Naive thymus-derived CD8-positive, alpha-beta T cell (primary cell): ENCODE results near the gene NEB. TPM values are rescaled to one million over a fixed set of nuclear protein-coding genes. Genes with fewer than 3 reads are reported as not detected.

ENCODE experiments used
- ATAC-seq, 2 donors: fragments of 150-1000 bp; cut with Tn5 transposase in 1 of 2; sonication (Bioruptor Pico), chemical (Tn5 transposase) in 1 of 2; 1 replicate in 1 of 2; 2 replicates in 1 of 2; pipeline ENCODE4 v1.10.0; 2021; ENCODE audit warnings: mild to moderate bottlenecking in 2 of 2, moderate library complexity in 2 of 2
- POLR2A ChIA-PET: fragments of 350-600 bp; sonication (Branson Sonifier 250); formaldehyde crosslinking; loops from one replicate; lab custom pipeline; 2021; ENCODE audit warnings: antibody characterized with exemption; lab: Charles Lee
- DNase-seq, 10 donors: peaks; one replicate each; pipeline versions ENCODE4 v3.0.0 to v3.0.0-alpha.2; 2020 to 2022
- H3K27ac Mint-ChIP-seq, 10 donors: one replicate each; pipeline ENCODE4 v1.8.0; 2020 to 2022; ENCODE audit warnings: mild to moderate bottlenecking in 10 of 10, mixed read lengths in 10 of 10, moderate library complexity in 4 of 10, inconsistent platforms in 1 of 10
- H3K27me3 Mint-ChIP-seq, 5 donors: one replicate each; pipeline ENCODE4 v1.8.0; 2021 to 2022; ENCODE audit warnings: mixed read lengths in 5 of 5
- H3K36me3 Mint-ChIP-seq, 3 donors: one replicate each; pipeline ENCODE4 v1.8.0; 2020 to 2022; ENCODE audit warnings: mixed read lengths in 3 of 3, mild to moderate bottlenecking in 2 of 3, inconsistent platforms in 1 of 3
- H3K4me1 Mint-ChIP-seq, 4 donors: one replicate each; pipeline ENCODE4 v1.8.0; 2021 to 2022; ENCODE audit warnings: mixed read lengths in 4 of 4
- H3K4me3 Mint-ChIP-seq, 10 donors: one replicate each; pipeline ENCODE4 v1.8.0; 2020 to 2022; ENCODE audit warnings: mild to moderate bottlenecking in 10 of 10, mixed read lengths in 10 of 10, moderate library complexity in 6 of 10, inconsistent platforms in 1 of 10
- H3K9me3 Mint-ChIP-seq, 9 donors: one replicate each; pipeline ENCODE4 v1.8.0; 2020 to 2022; ENCODE audit warnings: mixed read lengths in 9 of 9, mild to moderate bottlenecking in 3 of 9, inconsistent platforms in 1 of 9, moderate library complexity in 1 of 9
- polyA plus RNA-seq, 3 donors: library from polyadenylated mRNA; unstranded; fragments of 300-500 nt; fragmentation: Illumina TruSeq; gene quantifications; one replicate each; pipeline ENCODE4 v1.2.3, GENCODE V29; 2021
- total RNA-seq, 8 experiments: library from RNA in 2 of 8; stranded (reverse) in 2 of 8; gene quantifications; one replicate each; pipeline ENCODE4 v1.2.3 and lab custom pipeline; 2021 to 2026

NEB gene
- total and polyA plus RNA-seq, 5 experiments from 2014 or later, result 0.48 to 1.7 (median 1.1) TPM; not detected in 2

- DNase-seq, result no peak
Measured at GRCh38 chr2:151552287-151552686, 182.0 kb downstream of the NEB start.

GRCh38 chr2:151551556-151551955 is 182.7 kb downstream of the NEB start:
- POLR2A ChIA-PET, result no interaction called here
- DNase-seq (no peak), ATAC-seq (no peak)
- Mint-ChIP-seq H3K27me3 (no peaks in the 10 kb centered on the region), H3K4me1 (peaks cover 0 to 1% (median 0%) of the 10 kb centered on the region in 4 donors), H3K36me3 (peaks cover 16 to 26% (median 20%) of the 10 kb centered on the region in 3 donors), H3K27ac (no peak overlapping the region), H3K4me3 (no peak overlapping the region), H3K9me3 (peaks cover 0 to 13% (median 3%) of the 10 kb centered on the region in 9 donors)

More at GRCh38 chr2:151552287-151552686, 182.0 kb downstream of the NEB start:
- POLR2A ChIA-PET, result no interaction called here
- no peak overlapping the region for H3K27ac Mint-ChIP-seq
- ATAC-seq, result no peak
- H3K27me3 Mint-ChIP-seq, result no peaks in the 10 kb centered on the region
- no peaks in the 10 kb centered on the region for H3K4me1 Mint-ChIP-seq
- H3K4me3 Mint-ChIP-seq, result no peak overlapping the region
- H3K9me3 Mint-ChIP-seq, result peaks cover 0 to 18% (median 4%) of the 10 kb centered on the region in 9 donors
- H3K36me3 Mint-ChIP-seq, result peaks cover 16 to 25% (median 20%) of the 10 kb centered on the region in 3 donors

- H3K4me1 Mint-ChIP-seq, result peaks cover 0 to 1% (median 0%) of the 10 kb centered on the region in 4 donors
- POLR2A ChIA-PET, result no interaction called here
- H3K4me3 Mint-ChIP-seq, result no peak overlapping the region
- no peak overlapping the region for H3K27ac Mint-ChIP-seq
- ATAC-seq (no peak), DNase-seq (no peak)
- H3K36me3 Mint-ChIP-seq, result peaks cover 7 to 20% (median 18%) of the 10 kb centered on the region in 3 donors
- no peaks in the 10 kb centered on the region for H3K27me3 Mint-ChIP-seq
- H3K9me3 Mint-ChIP-seq, result peaks cover 0 to 5% (median 0%) of the 10 kb centered on the region in 9 donors
Measured at GRCh38 chr2:151549191-151549590, 185.1 kb downstream of the NEB start.

- DNase-seq (no peak), ATAC-seq (no peak)
- H3K4me1 Mint-ChIP-seq, result peaks cover 0 to 1% (median 0%) of the 10 kb centered on the region in 4 donors
- no peak overlapping the region for H3K27ac Mint-ChIP-seq
- H3K9me3 Mint-ChIP-seq, result no peaks in the 10 kb centered on the region
- POLR2A ChIA-PET, result no interaction called here
- no peaks in the 10 kb centered on the region for H3K27me3 Mint-ChIP-seq
- no peak overlapping the region for H3K4me3 Mint-ChIP-seq
- H3K36me3 Mint-ChIP-seq, result peaks cover 0 to 7% (median 7%) of the 10 kb centered on the region in 3 donors
Measured at GRCh38 chr2:151544449-151544848, 189.8 kb downstream of the NEB start.

GRCh38 chr2:151543876-151544275 is 190.4 kb downstream of the NEB start:
- no peaks in the 10 kb centered on the region for H3K27me3 Mint-ChIP-seq
- peaks cover 0 to 7% (median 6%) of the 10 kb centered on the region in 3 donors for H3K36me3 Mint-ChIP-seq
- H3K27ac Mint-ChIP-seq, result no peak overlapping the region
- no peak for DNase-seq
- POLR2A ChIA-PET, result no interaction called here
- peaks cover 0 to 1% (median 0%) of the 10 kb centered on the region in 4 donors for H3K4me1 Mint-ChIP-seq
- no peak for ATAC-seq
- H3K9me3 Mint-ChIP-seq, result no peaks in the 10 kb centered on the region
- H3K4me3 Mint-ChIP-seq, result no peak overlapping the region

- H3K27me3 Mint-ChIP-seq, result no peaks in the 10 kb centered on the region
- ATAC-seq, result no peak
- POLR2A ChIA-PET, result no interaction called here
Measured at GRCh38 chr2:151534001-151534400, 200.3 kb downstream of the NEB start.

GRCh38 chr2:151533127-151533526 is 201.1 kb downstream of the NEB start:
- POLR2A ChIA-PET, result no interaction called here
- H3K4me1 Mint-ChIP-seq, result no peaks in the 10 kb centered on the region
- peaks cover 0 to 19% (median 18%) of the 10 kb centered on the region in 3 donors for H3K36me3 Mint-ChIP-seq

More at GRCh38 chr2:151534001-151534400, 200.3 kb downstream of the NEB start:
- Mint-ChIP-seq H3K4me3 (no peak overlapping the region), H3K36me3 (peaks cover 0 to 18% (median 17%) of the 10 kb centered on the region in 3 donors), H3K9me3 (no peaks in the 10 kb centered on the region), H3K4me1 (no peaks in the 10 kb centered on the region), H3K27ac (no peak overlapping the region)
- DNase-seq, result no peak

GRCh38 chr2:151526572-151527090 is 207.6 kb downstream of the NEB start:
- POLR2A ChIA-PET, result no interaction called here

More at GRCh38 chr2:151533127-151533526, 201.1 kb downstream of the NEB start:
- Mint-ChIP-seq H3K9me3 (no peaks in the 10 kb centered on the region), H3K27ac (no peak overlapping the region), H3K4me3 (no peak overlapping the region), H3K27me3 (no peaks in the 10 kb centered on the region)
- DNase-seq (no peak), ATAC-seq (no peak)

GRCh38 chr2:151525821-151526373 is 208.4 kb downstream of the NEB start:
- H3K4me1 Mint-ChIP-seq, result peaks cover 0 to 8% (median under 1%) of the 10 kb centered on the region in 4 donors
- ATAC-seq (peak in 1 of 2 donors; percentile 61), DNase-seq (peak in 1 of 10 donors; percentile 7)
- POLR2A ChIA-PET, result no interaction called here
- peak overlapping the region in 1 of 10 donors; percentile 4 for H3K4me3 Mint-ChIP-seq
- no peaks in the 10 kb centered on the region for H3K27me3 Mint-ChIP-seq
- peaks cover 0 to 8% (median 8%) of the 10 kb centered on the region in 3 donors for H3K36me3 Mint-ChIP-seq
- H3K27ac Mint-ChIP-seq, result peak overlapping the region in 2 of 10 donors; percentile 32 to 42
- no peaks in the 10 kb centered on the region for H3K9me3 Mint-ChIP-seq

More at GRCh38 chr2:151526572-151527090, 207.6 kb downstream of the NEB start:
- no peak for ATAC-seq
- Mint-ChIP-seq H3K27me3 (no peaks in the 10 kb centered on the region), H3K4me3 (no peak overlapping the region), H3K9me3 (no peaks in the 10 kb centered on the region), H3K27ac (no peak overlapping the region), H3K36me3 (peaks cover 0 to 10% (median 8%) of the 10 kb centered on the region in 3 donors), H3K4me1 (peaks cover 0 to 8% (median 0%) of the 10 kb centered on the region in 4 donors)
- DNase-seq, result no peak

GRCh38 chr2:151523850-151524249 is 210.4 kb downstream of the NEB start:
- ATAC-seq (no peak), DNase-seq (no peak)
- Mint-ChIP-seq H3K36me3 (peaks cover 0 to 7% (median 0%) of the 10 kb centered on the region in 3 donors), H3K27me3 (no peaks in the 10 kb centered on the region), H3K9me3 (no peaks in the 10 kb centered on the region), H3K4me1 (peaks cover 0 to 8% (median under 1%) of the 10 kb centered on the region in 4 donors), H3K4me3 (no peak overlapping the region), H3K27ac (no peak overlapping the region)
- POLR2A ChIA-PET, result no interaction called here

GRCh38 chr2:151522556-151522955 is 211.7 kb downstream of the NEB start:
- H3K27ac Mint-ChIP-seq, result no peak overlapping the region
- POLR2A ChIA-PET, result no interaction called here
- peaks cover 0 to 3% (median 0%) of the 10 kb centered on the region in 3 donors for H3K36me3 Mint-ChIP-seq
- H3K9me3 Mint-ChIP-seq, result no peaks in the 10 kb centered on the region
- no peak for ATAC-seq
- H3K27me3 Mint-ChIP-seq, result no peaks in the 10 kb centered on the region
- no peak overlapping the region for H3K4me3 Mint-ChIP-seq
- no peak for DNase-seq
- H3K4me1 Mint-ChIP-seq, result peaks cover 0 to 8% (median under 1%) of the 10 kb centered on the region in 4 donors

GRCh38 chr2:151520976-151521375 is 213.3 kb downstream of the NEB start:
- no peaks in the 10 kb centered on the region for H3K9me3 Mint-ChIP-seq
- DNase-seq (no peak), ATAC-seq (no peak)
- H3K36me3 Mint-ChIP-seq, result peaks cover 0 to 5% (median 4%) of the 10 kb centered on the region in 3 donors
- H3K27me3 Mint-ChIP-seq, result no peaks in the 10 kb centered on the region
- H3K4me3 Mint-ChIP-seq, result no peak overlapping the region
- H3K27ac Mint-ChIP-seq, result peak overlapping the region in 1 of 10 donors; percentile 7
- POLR2A ChIA-PET, result no interaction called here
- peaks cover 0 to 6% (median under 1%) of the 10 kb centered on the region in 4 donors for H3K4me1 Mint-ChIP-seq

GRCh38 chr2:151518802-151519201 is 215.5 kb downstream of the NEB start:
- no peak for DNase-seq
- Mint-ChIP-seq H3K4me1 (peaks cover 0 to 1% (median 0%) of the 10 kb centered on the region in 4 donors), H3K4me3 (no peak overlapping the region), H3K27ac (no peak overlapping the region), H3K36me3 (peaks cover 0 to 13% (median 4%) of the 10 kb centered on the region in 3 donors), H3K27me3 (no peaks in the 10 kb centered on the region), H3K9me3 (no peaks in the 10 kb centered on the region)
- POLR2A ChIA-PET, result no interaction called here
- ATAC-seq, result no peak
